ENCODE measurements around the gene VTI1B. TPM values are rescaled to one million over a fixed set of nuclear protein-coding genes. Genes with fewer than 3 reads are reported as not detected.
A peak's percentile ranks its signal among the peaks of the same experiment; 100 is the strongest.

Gene VTI1B
- total and polyA plus RNA-seq, 4 donors, result 64.5 to 179 (median 124) TPM

DNA sequence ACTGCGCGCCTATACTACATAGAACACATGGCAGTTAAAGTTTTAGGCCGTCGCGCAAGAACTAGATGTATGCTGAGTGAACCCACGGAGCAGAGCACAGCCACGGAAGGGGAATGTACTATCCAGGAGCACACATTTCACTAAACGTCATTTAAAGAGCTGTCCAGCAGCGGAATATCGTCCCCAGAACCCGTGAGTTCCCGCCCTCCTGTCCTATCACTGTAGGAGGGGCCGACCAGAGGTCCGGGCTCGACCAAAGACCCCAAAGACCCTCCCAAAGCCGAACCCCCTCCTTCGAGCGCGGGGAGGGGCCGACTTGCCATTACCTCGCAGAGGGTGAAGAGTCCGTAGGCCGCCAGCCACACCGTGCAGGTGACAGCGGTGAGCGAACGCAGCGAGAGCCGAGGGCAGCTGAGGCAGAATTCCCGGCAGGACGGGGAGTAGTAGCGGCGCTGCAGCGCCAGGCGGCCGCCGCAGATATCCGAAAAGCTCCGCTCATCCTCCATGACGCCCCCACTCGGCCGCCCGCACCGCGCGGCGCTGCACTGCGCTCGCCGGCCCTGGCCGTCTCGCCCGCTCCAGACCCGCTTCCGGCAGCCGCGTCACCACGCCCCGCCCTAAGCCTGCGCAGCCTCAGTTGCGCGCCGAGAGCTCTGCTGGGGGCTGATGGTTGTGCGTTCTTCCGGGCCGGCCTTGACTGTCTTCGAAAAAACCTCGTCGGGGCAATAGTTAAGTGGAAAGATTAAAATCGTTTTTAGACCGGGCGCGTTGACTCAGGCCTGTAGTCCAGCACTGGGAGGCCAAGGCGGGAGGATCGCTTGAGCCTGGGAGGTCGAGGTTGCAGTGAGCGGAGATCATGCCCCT, 74.5 kb downstream of the VTI1B start, which contains the start of gene PIGH:
PIGH (minus strand) TSS at position 571 of the 864 bp plus-strand sequence; CDS start at position 506, 65 bp downstream.
- Histone ChIP-seq H3K4me3 (ENCODE audit: low read depth, low read length) (peak within 1 kb of the TSS; percentile 87), H3K9me3 (ENCODE audit: control insufficient read depth, insufficient read depth, low read length) (no peaks in the 10 kb centered on the region), H3K36me3 (ENCODE audit: control insufficient read depth, insufficient read depth, low read length) (peaks cover 2% of the 10 kb centered on the region), H3K27me3 (ENCODE audit: control insufficient read depth, insufficient read depth, low read length) (no peaks in the 10 kb centered on the region), H3K27ac (ENCODE audit: low read depth, low read length) (peak within 1 kb of the TSS; percentile 89), H3K4me1 (ENCODE audit: control insufficient read depth, insufficient read depth, low read length) (peaks cover 7% of the 10 kb centered on the region)
- 2% methylated on average over 74 of the region's 77 CpGs for WGBS (ENCODE audit: insufficient coverage)
- DNase-seq (ENCODE audit: low read depth in 4 of 6, low spot score in 6 of 6), result peak in 5 of 6 donors; percentile 77 to 97 (median 83)

Small RNA genes lying within 50 kb of the gene (small RNA-seq; reads per million reads assigned to genes)
- not detected for gene AL132640.3 (ENCODE audit: low replicate concordance)
- gene RF00019 (ENCODE audit: low replicate concordance), result not detected
- gene RN7SL369P (ENCODE audit: low replicate concordance), result not detected
- gene RNA5SP386 (ENCODE audit: low replicate concordance), result not detected

Other genes starting within 250 kb of the VTI1B start
- 10 to 100 TPM; 13.9 to 26.9 TPM for gene TMEM229B, start 185.9 kb downstream of the VTI1B start, total RNA-seq
- gene TMEM229B, start 185.9 kb downstream of the VTI1B start, polyA plus RNA-seq (ENCODE audit: insufficient read length in 2 of 2), result 10 to 100 TPM; 54.6 to 56.0 TPM
- 10 to 100 TPM; 20.7 to 30.3 TPM for gene PLEKHH1, start 141.3 kb downstream of the VTI1B start, total RNA-seq
- gene PLEKHH1, start 141.3 kb downstream of the VTI1B start, polyA plus RNA-seq (ENCODE audit: insufficient read length in 2 of 2), result 10 to 100 TPM; 52.9 to 81.8 TPM
- gene PIGH, start 74.4 kb downstream of the VTI1B start, total RNA-seq, result 10 to 100 TPM; 21.1 to 37.4 TPM
- 10 to 100 TPM; 29.7 to 36.0 TPM for gene PIGH, start 74.4 kb downstream of the VTI1B start, polyA plus RNA-seq (ENCODE audit: insufficient read length in 2 of 2)
- 10 to 100 TPM in 1 of 2 donors, 1 to 10 TPM in 1; 8.4 to 20.3 TPM for gene ARG2, start 54.7 kb downstream of the VTI1B start, total RNA-seq
- 10 to 100 TPM; 25.3 to 31.2 TPM for gene ARG2, start 54.7 kb downstream of the VTI1B start, polyA plus RNA-seq (ENCODE audit: insufficient read length in 2 of 2)
- 100 to 1,000 TPM in 1 of 2 donors, 10 to 100 TPM in 1; 94.7 to 141 TPM for gene RDH11, start 21.1 kb upstream of the VTI1B start, total RNA-seq
- gene RDH11, start 21.1 kb upstream of the VTI1B start, polyA plus RNA-seq (ENCODE audit: insufficient read length in 2 of 2), result 100 to 1,000 TPM; 144 to 150 TPM
- gene RDH12, start 27.3 kb upstream of the VTI1B start, total RNA-seq, result 1 to 10 TPM in 1 of 2 donors, under 1 TPM in 1; 0.28 to 2.0 TPM
- gene RDH12, start 27.3 kb upstream of the VTI1B start, polyA plus RNA-seq (ENCODE audit: insufficient read length in 2 of 2), result 1 to 10 TPM; 1.1 to 1.4 TPM
- gene ZFYVE26, start 142.0 kb upstream of the VTI1B start, total RNA-seq, result 10 to 100 TPM; 16.5 to 20.3 TPM
- 10 to 100 TPM; 14.0 to 14.5 TPM for gene ZFYVE26, start 142.0 kb upstream of the VTI1B start, polyA plus RNA-seq (ENCODE audit: insufficient read length in 2 of 2)
- gene RAD51B, start 145.1 kb upstream of the VTI1B start, total RNA-seq, result 10 to 100 TPM; 21.2 to 28.9 TPM
- gene RAD51B, start 145.1 kb upstream of the VTI1B start, polyA plus RNA-seq (ENCODE audit: insufficient read length in 2 of 2), result 1 to 10 TPM; 5.7 to 7.6 TPM